Neural cell (in vitro differentiated cells): Measurements from ENCODE around the gene FBXO40. TPM values are rescaled to one million over a fixed set of nuclear protein-coding genes. Genes with fewer than 3 reads are reported as not detected.

Source experiments
- H2AFZ ChIP-seq: fragments of 200-600, 300-800 bp; sonication (generic), shearing (Covaris generic); 2 replicates; pipeline ENCODE4 v1.6.0; 2014; ENCODE audit warnings: low read depth, mild to moderate bottlenecking, antibody characterized with exemption, low read length, moderate library complexity
- H3F3A ChIP-seq: fragments of 200-600 bp; shearing (Covaris generic); 2 replicates; pipeline ENCODE4 v1.6.1; 2016; ENCODE audit warnings: mild to moderate bottlenecking, moderate library complexity, mixed read lengths, antibody characterized with exemption, low read length; ENCODE audit not compliant: insufficient read depth, poor library complexity, severe bottlenecking
- H3K27ac ChIP-seq: fragments of 200-600, 300-800 bp; sonication (generic), shearing (Covaris generic); 2 replicates; pipeline ENCODE4 v1.5.1; 2014; ENCODE audit warnings: mild to moderate bottlenecking, low read length, moderate library complexity
- H3K27me3 ChIP-seq: fragments of 300-800, 200-600 bp; sonication (generic), shearing (Covaris generic); 2 replicates; pipeline ENCODE4 v1.6.0; 2014; ENCODE audit warnings: mild to moderate bottlenecking, low read depth, low read length, moderate library complexity; ENCODE audit not compliant: insufficient read depth
- H3K36me3 ChIP-seq: fragments of 300-800, 200-600 bp; sonication (generic), shearing (Covaris generic); 2 replicates; pipeline ENCODE4 v1.5.1; 2014; ENCODE audit warnings: mild to moderate bottlenecking, antibody characterized with exemption, low read length, moderate library complexity; ENCODE audit not compliant: insufficient read depth
- H3K4me2 ChIP-seq: fragments of 300-800, 200-600 bp; sonication (generic), shearing (Covaris generic); 2 replicates; pipeline ENCODE4 v1.6.0; 2014; ENCODE audit warnings: mild to moderate bottlenecking, low read length
- H3K4me3 ChIP-seq: fragments of 300-800, 200-600 bp; sonication (generic), shearing (Covaris generic); 2 replicates; pipeline ENCODE4 v1.5.1; 2014; ENCODE audit warnings: mild to moderate bottlenecking, low read length, moderate library complexity
- H3K79me2 ChIP-seq: fragments of 200-600 bp; shearing (Covaris generic); replicated peaks from 2 replicates; pipeline ENCODE4 v1.6.0; 2014; ENCODE audit warnings: mild to moderate bottlenecking, low read length, moderate library complexity; ENCODE audit not compliant: insufficient read depth
- H3K9ac ChIP-seq: fragments of 300-800, 200-600 bp; sonication (generic), shearing (Covaris generic); 2 replicates; pipeline ENCODE4 v1.6.1; 2016; ENCODE audit warnings: mild to moderate bottlenecking, low read length, mixed read lengths
- H3K9me2 ChIP-seq: fragments of 200-600 bp; shearing (Covaris generic); 2 replicates; pipeline ENCODE4 v1.6.1; 2016; ENCODE audit warnings: mild to moderate bottlenecking, low read length, mixed read lengths; ENCODE audit not compliant: insufficient read depth
- H3K9me3 ChIP-seq: fragments of 200-600, 300-800 bp; sonication (generic), shearing (Covaris generic); 2 replicates; pipeline ENCODE4 v1.6.1; 2016; ENCODE audit warnings: mild to moderate bottlenecking, mixed run types, low read length, moderate library complexity, mixed read lengths
- H4K20me1 ChIP-seq: fragments of 200-600 bp; shearing (Covaris generic); 2 replicates; pipeline ENCODE4 v1.6.1; 2016; ENCODE audit warnings: mild to moderate bottlenecking, mixed run types; ENCODE audit not compliant: insufficient read depth
- CTCF ChIP-seq: fragments of 450-650 bp; IDR thresholded peaks from 2 replicates; pipeline ENCODE4 v1.5.1; 2014; ENCODE audit warnings: antibody characterized with exemption, mild to moderate bottlenecking, moderate library complexity; ENCODE audit not compliant: poor library complexity, severe bottlenecking
- EP300 ChIP-seq: fragments of 450-650 bp; conservative IDR thresholded peaks from 2 replicates; pipeline ENCODE4 v1.6.1; 2014; ENCODE audit warnings: antibody characterized with exemption, mild to moderate bottlenecking, moderate library complexity; ENCODE audit not compliant: poor library complexity, severe bottlenecking
- EZH2 ChIP-seq: fragments of 200-600, 300-800 bp; shearing (Covaris generic), sonication (generic); IDR thresholded peaks from 2 replicates; pipeline ENCODE4 v1.6.1; 2014; ENCODE audit warnings: antibody characterized with exemption, low read length, borderline replicate concordance, mild to moderate bottlenecking; ENCODE audit not compliant: insufficient read depth, poor library complexity, severe bottlenecking
- MXI1 ChIP-seq: fragments of 450-650 bp; conservative IDR thresholded peaks from 2 replicates; pipeline ENCODE4 v1.6.1; 2014; ENCODE audit warnings: antibody characterized with exemption, mild to moderate bottlenecking; ENCODE audit not compliant: poor library complexity, severe bottlenecking
- POLR2AphosphoS5 ChIP-seq: IDR thresholded peaks from 2 replicates; pipeline ENCODE4 v1.6.1; 2012
- RAD21 ChIP-seq: fragments of 450-650 bp; conservative IDR thresholded peaks from 2 replicates; pipeline ENCODE4 v1.6.1; 2014; ENCODE audit warnings: antibody characterized with exemption, mild to moderate bottlenecking, moderate library complexity
- REST ChIP-seq: IDR thresholded peaks from 2 replicates; pipeline ENCODE4 v1.6.1; 2012; ENCODE audit warnings: borderline replicate concordance
- SMC3 ChIP-seq: fragments of 450-650 bp; conservative IDR thresholded peaks from 2 replicates; pipeline ENCODE4 v1.6.1; 2014; ENCODE audit warnings: antibody characterized with exemption, mild to moderate bottlenecking, moderate library complexity; ENCODE audit not compliant: poor library complexity
- TAF1 ChIP-seq: IDR thresholded peaks from 2 replicates; pipeline ENCODE4 v1.6.1; 2012; ENCODE audit warnings: low read depth
- polyA minus RNA-seq: library from RNA; depleted of rRNA, polyadenylated mRNA; stranded (reverse); fragments of >200 nt; gene quantifications from 2 replicates; pipeline ENCODE4 v1.2.3, GENCODE V29; 2014
- polyA plus RNA-seq: library from polyadenylated mRNA; depleted of rRNA; stranded (reverse); fragments of >200 nt; gene quantifications from 2 replicates; pipeline ENCODE4 v1.2.3, GENCODE V29; 2014

Gene FBXO40
- polyA plus RNA-seq: not detected in 2 replicates
- polyA minus RNA-seq: not detected in 2 replicates

- H3K9me2 ChIP-seq: no peaks in the 10 kb centered on the region
- H4K20me1 ChIP-seq: no peaks in the 10 kb centered on the region
- no peak within 1 kb of the TSS for H3K4me2 ChIP-seq
- no peaks in the 10 kb centered on the region for H3K79me2 ChIP-seq
- no peak for TF ChIP-seq EZH2
- no peak for TF ChIP-seq MXI1
- no peak for TF ChIP-seq REST
- TF ChIP-seq TAF1: no peak
- TF ChIP-seq EP300: no peak
- no peak for TF ChIP-seq POLR2AphosphoS5
- TF ChIP-seq RAD21: no peak
- no peak for TF ChIP-seq SMC3
- TF ChIP-seq CTCF: no peak
- H3K9me3 ChIP-seq: no peaks in the 10 kb centered on the region
- H3K27ac ChIP-seq: no peak within 1 kb of the TSS
- H3K4me3 ChIP-seq: no peak within 1 kb of the TSS
- no peak within 1 kb of the TSS for H3K9ac ChIP-seq
- no peaks in the 10 kb centered on the region for H3K36me3 ChIP-seq
- H2AFZ ChIP-seq: peak within 1 kb of the TSS; percentile 29
- H3F3A ChIP-seq: no peaks in the 10 kb centered on the region
- H3K27me3 ChIP-seq: no peaks in the 10 kb centered on the region
Measured at GRCh38 chr3:121592856-121593702, at the start of gene FBXO40. Gene FBXO40, plus strand, starts transcription at chr3:121593379. Its CDS starts 27,197 bp downstream, at chr3:121620576.

GRCh38 chr3:121545049-121545573, 48.1 kb upstream of the FBXO40 start:
- Histone ChIP-seq H4K20me1 (no peaks in the 10 kb centered on the region), H3K36me3 (no peaks in the 10 kb centered on the region), H3F3A (no peaks in the 10 kb centered on the region), H3K79me2 (peaks cover 4% of the 10 kb centered on the region), H3K9me2 (no peaks in the 10 kb centered on the region), H3K27me3 (no peaks in the 10 kb centered on the region), H3K27ac (no peak overlapping the region), H3K9ac (no peak overlapping the region), H2AFZ (peak overlapping the region; percentile 69), H3K9me3 (no peaks in the 10 kb centered on the region), H3K4me3 (peak overlapping the region; percentile 71), H3K4me2 (peak overlapping the region; percentile 33)
- TF ChIP-seq SMC3 (no peak), MXI1 (no peak), CTCF (no peak), REST (no peak), EP300 (no peak), EZH2 (no peak), TAF1 (no peak), RAD21 (no peak)
